IMR-90 (cell line): ENCODE results near the gene KAT6B. TPM values are rescaled to one million over a fixed set of nuclear protein-coding genes. Genes with fewer than 3 reads are reported as not detected.

Experiments used
- ATAC-seq: fragments of 200-7000 bp; cut with Tn5 transposase; 2 replicates; pipeline ENCODE4 v1.9.1; 2020; ENCODE audit warnings: low read depth, mild to moderate bottlenecking, moderate library complexity
- BruUV-seq: library from RNA; stranded (reverse); fragments of 400-500 nt; replicated peaks from 2 replicates; lab custom pipeline; 2021; lab: Mats Ljungman, UMichigan
- CTCF ChIA-PET: fragments of 300-600 bp; formaldehyde crosslinking; extraction: SDS; loops from one replicate; lab custom pipeline; 2021; ENCODE audit warnings: antibody characterized with exemption; lab: Yijun Ruan, JAX
- POLR2A ChIA-PET: fragments of 300-600 bp; sonication (Branson Sonifier 250); formaldehyde crosslinking; loops from one replicate; lab custom pipeline; 2022; ENCODE audit warnings: antibody characterized with exemption; ENCODE audit not compliant: unreplicated experiment; lab: Charles Lee
- DNase-seq: peaks from one replicate; pipeline ENCODE4 v3.0.0; 2013
- H2AFZ ChIP-seq: replicated peaks from 2 replicates; pipeline ENCODE3; 2013; ENCODE audit warnings: low read length, mild to moderate bottlenecking; ENCODE audit not compliant: poor library complexity
- H2AK5ac ChIP-seq: 2 replicates; pipeline ENCODE4 v1.6.1; 2013; ENCODE audit warnings: low read depth, low read length, inconsistent platforms
- H2AK9ac ChIP-seq: replicated peaks from 2 replicates; pipeline ENCODE3; 2013; ENCODE audit warnings: mild to moderate bottlenecking, low read depth, low read length, moderate library complexity; ENCODE audit not compliant: poor library complexity
- H2BK120ac ChIP-seq: 2 replicates; pipeline ENCODE4 v1.6.1; 2013; ENCODE audit warnings: low read depth, low read length, inconsistent platforms
- H2BK15ac ChIP-seq: 3 replicates; pipeline ENCODE4 v1.6.1; 2013; ENCODE audit warnings: low read depth, low read length, inconsistent platforms
- H2BK20ac ChIP-seq: 2 replicates; pipeline ENCODE4 v1.6.1; 2013; ENCODE audit warnings: low read depth, mild to moderate bottlenecking, inconsistent platforms, low read length, moderate library complexity
- H2BK5ac ChIP-seq: 2 replicates; pipeline ENCODE4 v1.6.1; 2013; ENCODE audit warnings: mild to moderate bottlenecking, low read depth, low read length, inconsistent platforms; ENCODE audit not compliant: poor library complexity, severe bottlenecking
- H3K14ac ChIP-seq: replicated peaks from 2 replicates; pipeline ENCODE4 v1.6.1; 2013; ENCODE audit warnings: low read depth, low read length, inconsistent platforms
- H3K18ac ChIP-seq: 2 replicates; pipeline ENCODE4 v1.6.1; 2013; ENCODE audit warnings: low read depth, low read length, control low read depth
- H3K23ac ChIP-seq: 2 replicates; pipeline ENCODE4 v1.6.1; 2013; ENCODE audit warnings: low read depth, low read length, inconsistent platforms
- H3K27ac ChIP-seq: 2 replicates; pipeline ENCODE4 v1.5.1; 2013; ENCODE audit warnings: mild to moderate bottlenecking, control low read depth, low read length; ENCODE audit not compliant: insufficient read depth
- H3K27me3 ChIP-seq: 2 replicates; pipeline ENCODE4 v1.6.1; 2013; ENCODE audit warnings: low read length; ENCODE audit not compliant: control insufficient read depth, insufficient read depth
- H3K36me3 ChIP-seq: 2 replicates; pipeline ENCODE4 v1.6.1; 2013; ENCODE audit warnings: low read length, mixed read lengths; ENCODE audit not compliant: control insufficient read depth, insufficient read depth
- H3K4ac ChIP-seq: 2 replicates; pipeline ENCODE4 v1.6.1; 2013; ENCODE audit warnings: low read depth, low read length, inconsistent platforms
- H3K4me1 ChIP-seq: 2 replicates; pipeline ENCODE4 v1.6.1; 2013; ENCODE audit warnings: low read length, mixed read lengths; ENCODE audit not compliant: control insufficient read depth, insufficient read depth
- H3K4me2 ChIP-seq: 2 replicates; pipeline ENCODE4 v1.6.1; 2013; ENCODE audit warnings: low read depth, mild to moderate bottlenecking, control low read depth, low read length, moderate library complexity
- H3K4me3 ChIP-seq: 2 replicates; pipeline ENCODE4 v1.5.1; 2013; ENCODE audit warnings: low read depth, mild to moderate bottlenecking, control low read depth, low read length, moderate library complexity; ENCODE audit not compliant: insufficient read depth
- H3K56ac ChIP-seq: 2 replicates; pipeline ENCODE4 v1.6.1; 2013; ENCODE audit warnings: low read length, inconsistent platforms; ENCODE audit not compliant: insufficient read depth; ENCODE audit errors: extremely low read depth
- H3K79me1 ChIP-seq, 2 experiments: 2 replicates each; pipeline ENCODE4 v1.6.1; 2013; ENCODE audit warnings: low read length in 2 of 2, inconsistent platforms in 1 of 2, low read depth in 1 of 2
- H3K9ac ChIP-seq: 2 replicates; pipeline ENCODE4 v1.6.1; 2013; ENCODE audit warnings: low read depth, low read length, control low read depth
- H3K9me1 ChIP-seq: 2 replicates; pipeline ENCODE4 v1.6.1; 2013; ENCODE audit warnings: low read length, inconsistent platforms; ENCODE audit not compliant: insufficient read depth
- H3K9me3 ChIP-seq: 2 replicates; pipeline ENCODE4 v1.6.1; 2013; ENCODE audit warnings: low read length; ENCODE audit not compliant: control insufficient read depth, insufficient read depth
- H4K20me1 ChIP-seq: 2 replicates; pipeline ENCODE4 v1.6.1; 2013; ENCODE audit warnings: low read length, inconsistent platforms; ENCODE audit not compliant: insufficient read depth
- H4K5ac ChIP-seq: 2 replicates; pipeline ENCODE4 v1.6.1; 2013; ENCODE audit warnings: mild to moderate bottlenecking, low read depth, low read length, control low read depth
- H4K8ac ChIP-seq, 2 experiments: 2 replicates each; pipeline ENCODE4 v1.6.1; 2013; ENCODE audit warnings: low read depth in 2 of 2, low read length in 2 of 2, control low read depth in 1 of 2, inconsistent platforms in 1 of 2
- H4K91ac ChIP-seq: 2 replicates; pipeline ENCODE4 v1.6.1; 2013; ENCODE audit warnings: low read depth, low read length, inconsistent platforms; ENCODE audit not compliant: insufficient read depth
- BHLHE40 ChIP-seq: fragments of 150-350 bp; IDR thresholded peaks from 2 replicates; pipeline ENCODE4 v1.6.1; 2016; ENCODE audit warnings: mild to moderate bottlenecking, low read depth, low read length
- CEBPB ChIP-seq: IDR thresholded peaks from 2 replicates; pipeline ENCODE4 v1.6.1; 2012; ENCODE audit warnings: low read depth, low read length, improper control_type of control experiment
- CHD1 ChIP-seq: IDR thresholded peaks from 2 replicates; pipeline ENCODE4 v1.6.1; 2012; ENCODE audit warnings: low read depth, low read length, improper control_type of control experiment
- MAFK ChIP-seq: IDR thresholded peaks from 2 replicates; pipeline ENCODE4 v1.6.1; 2012; ENCODE audit warnings: low read depth, low read length, improper control_type of control experiment
- NFE2L2 ChIP-seq: fragments of 150-350 bp; IDR thresholded peaks from 2 replicates; pipeline ENCODE4 v1.6.1; 2016; ENCODE audit warnings: low read depth, mild to moderate bottlenecking, low read length
- RAD21 ChIP-seq: IDR thresholded peaks from 2 replicates; pipeline ENCODE4 v1.6.1; 2012; ENCODE audit warnings: low read length, improper control_type of control experiment
- RCOR1 ChIP-seq: IDR thresholded peaks from 2 replicates; pipeline ENCODE4 v1.6.1; 2012; ENCODE audit warnings: mild to moderate bottlenecking, low read length, improper control_type of control experiment; ENCODE audit not compliant: insufficient replicate concordance
- RFX5 ChIP-seq: IDR thresholded peaks from 2 replicates; pipeline ENCODE4 v1.8.0; 2012; ENCODE audit warnings: low read depth, mild to moderate bottlenecking, low read length, moderate library complexity
- SMC3 ChIP-seq: fragments of 150-350 bp; IDR thresholded peaks from 2 replicates; pipeline ENCODE4 v1.6.1; 2016; ENCODE audit warnings: low read depth, mild to moderate bottlenecking, antibody characterized with exemption, low read length, moderate library complexity
- WGBS, 2 experiments: methylation state at CpG; one replicate each; pipeline versions ENCODE4 v1.1.5 to v1.1.7; 2013; ENCODE audit warnings: missing lambda C conversion rate in 2 of 2; ENCODE audit not compliant: insufficient read length in 1 of 2; ENCODE audit errors: extremely low coverage in 2 of 2; 5-methylcytosine and 5-hydroxymethylcytosine counted together
- dilution Hi-C: fragments of 300-500 bp; cut with HindIII; formaldehyde crosslinking; loops from one replicate; pipeline ENCODE4 v1.14.3; 2018; ENCODE audit warnings: low sequenced_read_pairs; ENCODE audit not compliant: unreplicated experiment
- in situ Hi-C: fragments of 300-500 bp; cut with MboI; formaldehyde crosslinking; loops from 3 replicates; pipeline ENCODE4 v1.14.3; 2019; ENCODE audit warnings: low sequenced_read_pairs, inconsistent platforms, mixed read lengths
- intact Hi-C: fragments of 100-400 bp; cut with micrococcal nuclease; formaldehyde crosslinking; loops from 2 replicates; pipeline ENCODE4 v1.10.0; 2022
- polyA plus RNA-seq, 3 experiments: library from polyadenylated mRNA; depleted of rRNA; stranded (reverse); fragments of >200 nt; gene quantifications; 2 replicates each; pipeline ENCODE4 v1.2.3, GENCODE V29; 2012; ENCODE audit warnings: low replicate concordance in 1 of 3
- total RNA-seq: library from RNA; depleted of rRNA; stranded (reverse); fragments of >200 nt; gene quantifications from 2 replicates; pipeline ENCODE4 v1.2.3, GENCODE V29; 2012
- TF ChIP-seq, protein P1 (sequence below): fragments of 150-350 bp; IDR thresholded peaks from 2 replicates; pipeline ENCODE4 v1.6.1; 2017; ENCODE audit warnings: mild to moderate bottlenecking, antibody characterized with exemption, low read length, low read depth

The KAT6B gene
- total and polyA plus RNA-seq, 2 of the 4 experiments (the other 2 are of a cell fraction): 8.8 to 28.1 TPM

DNA sequence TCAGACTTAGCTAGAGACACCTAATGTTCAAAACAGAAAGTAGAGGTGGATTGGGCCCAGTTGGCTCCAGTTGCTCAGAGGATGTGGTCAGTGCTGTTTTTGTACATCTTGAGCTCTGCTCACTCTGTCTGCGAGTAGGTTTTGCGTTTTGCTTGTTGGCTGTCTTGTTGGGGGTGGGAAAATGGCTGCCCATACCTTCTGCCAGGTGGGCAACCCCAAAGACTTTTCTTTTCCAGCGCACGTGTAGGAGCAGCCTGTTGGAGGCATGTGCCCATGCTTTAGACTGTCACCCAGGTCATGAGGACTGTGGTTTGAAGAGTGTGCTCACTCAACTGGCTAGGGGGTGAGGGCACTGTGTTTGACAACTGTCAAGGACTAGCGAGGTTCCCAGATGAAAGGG is 73.9 kb downstream of the KAT6B start:
- POLR2A ChIA-PET: interaction anchor here (0.5 kb wide), 1 partner anchor 8 kb away, joined by 17 read pairs; no protein-coding TSS in a partner anchor
- no peak overlapping the region for H4K5ac ChIP-seq
- no peak for ATAC-seq
- H3K18ac ChIP-seq: no peak overlapping the region
- no peak overlapping the region for H3K23ac ChIP-seq
- in situ Hi-C loops: no loop called here
- DNase-seq: no peak
- H2AK5ac ChIP-seq: 0 out of 2 replicates have a peak overlapping the region, but pooled peaks have one; percentile 13
- H3K79me1 ChIP-seq: peaks cover 44 to 75% of the 10 kb centered on the region in 2 experiments
- no peak overlapping the region for H3K4me3 ChIP-seq
- peaks cover 22% of the 10 kb centered on the region for H3K9me1 ChIP-seq
- H3K27me3 ChIP-seq: no peaks in the 10 kb centered on the region
- H3K4me2 ChIP-seq: no peak overlapping the region
- no peak overlapping the region for H3K9ac ChIP-seq
- CTCF ChIA-PET: interaction anchor here (0.6 kb wide), 1 partner anchor 20 kb away, joined by 4 read pairs; no protein-coding TSS in a partner anchor
- 0 out of 3 replicates have a peak overlapping the region, but pooled peaks have one; percentile 32 for H2BK15ac ChIP-seq
- no peaks in the 10 kb centered on the region; the same call in 1 of the 2 replicates for H3K36me3 ChIP-seq
- H2AK9ac ChIP-seq: no peak overlapping the region
- H3K14ac ChIP-seq: 0 out of 2 replicates have a peak overlapping the region, but pooled peaks have one; percentile 61
- H4K20me1 ChIP-seq: peaks cover 19% of the 10 kb centered on the region; the same call in 1 of the 2 replicates
- H3K9me3 ChIP-seq: no peaks in the 10 kb centered on the region
- H3K56ac ChIP-seq: no peak overlapping the region
- H2BK20ac ChIP-seq: no peak overlapping the region
- no peak overlapping the region for H4K91ac ChIP-seq
- H3K4ac ChIP-seq: no peak overlapping the region; the same call in 1 of the 2 replicates
- dilution Hi-C loops: no loop called here
- no peak overlapping the region for H4K8ac ChIP-seq
- no peak for TF ChIP-seq MAFK
- TF ChIP-seq NFE2L2: no peak
- TF ChIP-seq, protein P1, sequence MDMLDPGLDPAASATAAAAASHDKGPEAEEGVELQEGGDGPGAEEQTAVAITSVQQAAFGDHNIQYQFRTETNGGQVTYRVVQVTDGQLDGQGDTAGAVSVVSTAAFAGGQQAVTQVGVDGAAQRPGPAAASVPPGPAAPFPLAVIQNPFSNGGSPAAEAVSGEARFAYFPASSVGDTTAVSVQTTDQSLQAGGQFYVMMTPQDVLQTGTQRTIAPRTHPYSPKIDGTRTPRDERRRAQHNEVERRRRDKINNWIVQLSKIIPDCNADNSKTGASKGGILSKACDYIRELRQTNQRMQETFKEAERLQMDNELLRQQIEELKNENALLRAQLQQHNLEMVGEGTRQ: no peak
- TF ChIP-seq CEBPB: no peak
- TF ChIP-seq BHLHE40: no peak
- no peak for TF ChIP-seq RCOR1
- no peak for TF ChIP-seq SMC3
- TF ChIP-seq CHD1: no peak
- no peak for TF ChIP-seq RFX5
- TF ChIP-seq RAD21: no peak
- H2AFZ ChIP-seq: no peak overlapping the region
- H3K4me1 ChIP-seq: peaks cover 13% of the 10 kb centered on the region
- no peak overlapping the region for H2BK120ac ChIP-seq
- WGBS, 2 experiments: no CpG with 5 or more reads among the region's 5 CpGs
- no TSS peak for BruUV-seq
- intact Hi-C loops: no loop called here
- H3K27ac ChIP-seq: no peak overlapping the region
- H2BK5ac ChIP-seq: no peak overlapping the region
